ENCODE measurements around the gene PSEN1. TPM values are rescaled to one million over a fixed set of nuclear protein-coding genes. Genes with fewer than 3 reads are reported as not detected.

PSEN1 gene
- total and polyA plus RNA-seq, 5 donors = 12.8 to 32.0 (median 28.5) TPM

DNA sequence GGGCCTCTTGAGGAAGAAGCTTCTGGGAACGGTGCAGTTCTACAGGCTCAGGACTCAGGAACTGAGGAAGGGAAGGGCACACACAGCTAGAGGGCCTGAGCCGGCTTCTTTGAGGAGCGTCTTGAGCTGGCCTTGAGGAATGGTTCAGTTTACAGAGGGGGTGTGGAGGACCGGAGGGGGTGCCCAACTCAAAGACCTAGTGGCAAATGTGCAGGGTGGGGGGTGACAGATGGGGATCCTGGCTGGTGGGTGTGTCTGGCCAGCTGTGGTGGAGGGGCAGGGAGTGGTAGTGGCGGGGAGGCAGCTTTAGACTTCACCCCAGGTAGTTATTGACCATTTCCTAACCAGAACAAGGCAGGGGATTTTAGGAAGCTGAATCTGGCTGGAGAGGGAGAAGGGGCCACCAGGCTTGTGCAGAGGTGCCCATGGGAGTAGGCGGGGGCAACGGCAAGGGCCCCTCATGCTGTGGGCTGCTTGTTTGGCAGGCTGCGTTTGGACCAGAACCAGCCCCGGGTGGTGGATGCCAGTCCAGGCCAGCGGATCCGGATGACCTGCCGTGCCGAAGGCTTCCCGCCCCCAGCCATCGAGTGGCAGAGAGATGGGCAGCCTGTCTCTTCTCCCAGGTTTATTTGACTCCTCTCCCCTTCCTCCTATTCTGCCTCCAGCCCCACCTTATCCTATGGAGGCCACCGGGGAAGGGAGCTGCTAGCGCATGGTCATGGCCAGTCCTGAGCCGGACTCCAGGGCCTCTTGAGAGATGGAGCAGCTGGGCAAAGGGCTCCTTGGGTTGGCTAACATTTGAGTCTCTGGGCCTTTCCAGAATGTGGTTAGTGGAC is 128.8 kb downstream of the PSEN1 start:
- Histone ChIP-seq H3K4me1 (ENCODE audit: control insufficient read depth, insufficient read depth, low read length) (peaks cover 3% of the 10 kb centered on the region), H3K4me3 (ENCODE audit: low read length) (no peak overlapping the region), H3K9me3 (ENCODE audit: control insufficient read depth, low read length) (no peaks in the 10 kb centered on the region), H3K27ac (ENCODE audit: low read length) (no peak overlapping the region), H3K27me3 (ENCODE audit: control insufficient read depth, insufficient read depth) (no peaks in the 10 kb centered on the region)
- ATAC-seq (no peak), DNase-seq (no peak)
- WGBS = 86% methylated on average over 18 of the region's 18 CpGs
- intact Hi-C loops (cut with DNase I) = no loop called here

- 94% methylated on average over 3 of the region's 3 CpGs for WGBS
- Histone ChIP-seq H3K27me3 (ENCODE audit: control insufficient read depth, insufficient read depth) (no peaks in the 10 kb centered on the region), H3K27ac (ENCODE audit: low read length) (no peak overlapping the region), H3K4me1 (ENCODE audit: control insufficient read depth, insufficient read depth, low read length) (peaks cover 3% of the 10 kb centered on the region), H3K4me3 (ENCODE audit: low read length) (no peak overlapping the region), H3K9me3 (ENCODE audit: control insufficient read depth, low read length) (no peaks in the 10 kb centered on the region)
- intact Hi-C loops (cut with DNase I) = no loop called here
- ATAC-seq (no peak), DNase-seq (no peak)
These were observed 129.4 kb downstream of the PSEN1 start for GRCh38 chr14:73265721-73266046.

GRCh38 chr14:73266317-73266716 is 130.0 kb downstream of the PSEN1 start:
- intact Hi-C loops (cut with DNase I) = no loop called here
- ATAC-seq (no peak), DNase-seq (no peak)
- H3K27me3 ChIP-seq (ENCODE audit: control insufficient read depth, insufficient read depth) = no peaks in the 10 kb centered on the region
- H3K27ac ChIP-seq (ENCODE audit: low read length) = no peak overlapping the region
- H3K4me3 ChIP-seq (ENCODE audit: low read length) = no peak overlapping the region
- H3K4me1 ChIP-seq (ENCODE audit: control insufficient read depth, insufficient read depth, low read length) = peaks cover 3% of the 10 kb centered on the region
- WGBS = 76% methylated on average over 7 of the region's 7 CpGs
- H3K9me3 ChIP-seq (ENCODE audit: control insufficient read depth, low read length) = no peaks in the 10 kb centered on the region

GRCh38 chr14:73267474-73267873 is 131.2 kb downstream of the PSEN1 start:
- Histone ChIP-seq H3K4me3 (ENCODE audit: low read length) (no peak overlapping the region), H3K9me3 (ENCODE audit: control insufficient read depth, low read length) (no peaks in the 10 kb centered on the region), H3K27me3 (ENCODE audit: control insufficient read depth, insufficient read depth) (no peaks in the 10 kb centered on the region), H3K4me1 (ENCODE audit: control insufficient read depth, insufficient read depth, low read length) (peaks cover 3% of the 10 kb centered on the region), H3K27ac (ENCODE audit: low read length) (no peak overlapping the region)
- intact Hi-C loops (cut with DNase I) = no loop called here
- 96% methylated on average over 6 of the region's 6 CpGs for WGBS
- DNase-seq (no peak), ATAC-seq (no peak)

GRCh38 chr14:73269729-73270531 is 133.6 kb downstream of the PSEN1 start:
- no peaks in the 10 kb centered on the region for H3K9me3 ChIP-seq (ENCODE audit: control insufficient read depth, low read length)
- 5% methylated on average over 48 of the region's 48 CpGs for WGBS

GRCh38 chr14:73272393-73272792 is 136.1 kb downstream of the PSEN1 start:
- ATAC-seq (no peak), DNase-seq (no peak)
- Histone ChIP-seq H3K27ac (ENCODE audit: low read length) (no peak overlapping the region), H3K9me3 (ENCODE audit: control insufficient read depth, low read length) (no peaks in the 10 kb centered on the region), H3K4me1 (ENCODE audit: control insufficient read depth, insufficient read depth, low read length) (peaks cover 3% of the 10 kb centered on the region), H3K27me3 (ENCODE audit: control insufficient read depth, insufficient read depth) (no peaks in the 10 kb centered on the region), H3K4me3 (ENCODE audit: low read length) (no peak overlapping the region)
- intact Hi-C loops (cut with DNase I) = loop anchor here in 1 of 4 donors (10.0 kb wide), 1 partner anchor 98 kb away; no protein-coding TSS in a partner anchor
- WGBS = 72% methylated on average over 6 of the region's 6 CpGs

More at GRCh38 chr14:73269729-73270531, 133.6 kb downstream of the PSEN1 start:
- H3K27me3 ChIP-seq (ENCODE audit: control insufficient read depth, insufficient read depth) = no peaks in the 10 kb centered on the region
- DNase-seq = peak; percentile 67 to 87 (median 84)
- no peak overlapping the region for H3K27ac ChIP-seq (ENCODE audit: low read length)
- intact Hi-C loops (cut with DNase I) = loop anchor here in 1 of 4 donors (10.0 kb wide), 1 partner anchor 95 kb away; no protein-coding TSS in a partner anchor
- H3K4me1 ChIP-seq (ENCODE audit: control insufficient read depth, insufficient read depth, low read length) = peaks cover 3% of the 10 kb centered on the region
- H3K4me3 ChIP-seq (ENCODE audit: low read length) = peak overlapping the region; percentile 30
- peak; percentile 80 to 82 for ATAC-seq

Other genes with a start within 250 kb of the PSEN1 start
- 10 to 100 TPM; 23.5 to 33.0 (median 26.4) TPM for gene DPF3, start 242.4 kb upstream of the PSEN1 start, total RNA-seq
- 16.5 TPM for gene DPF3, start 242.4 kb upstream of the PSEN1 start, polyA plus RNA-seq
- gene DCAF4, start 210.0 kb upstream of the PSEN1 start, total RNA-seq = 1 to 10 TPM; 6.7 to 7.4 (median 7.0) TPM
- 2.9 TPM for gene DCAF4, start 210.0 kb upstream of the PSEN1 start, polyA plus RNA-seq
- 10 to 100 TPM in 3 of 4 donors, 1 to 10 TPM in 1; 9.9 to 13.8 (median 13.3) TPM for gene ZFYVE1, start 109.4 kb upstream of the PSEN1 start, total RNA-seq
- gene ZFYVE1, start 109.4 kb upstream of the PSEN1 start, polyA plus RNA-seq = 5.6 TPM
- 10 to 100 TPM; 37.6 to 43.6 (median 39.6) TPM for gene RBM25, start 78.0 kb upstream of the PSEN1 start, total RNA-seq
- gene RBM25, start 78.0 kb upstream of the PSEN1 start, polyA plus RNA-seq = 25.8 TPM
- gene PAPLN, start 101.0 kb downstream of the PSEN1 start, total RNA-seq = 10 to 100 TPM in 1 of 4 donors, 1 to 10 TPM in 3; 2.9 to 13.5 (median 7.3) TPM
- 6.0 TPM for gene PAPLN, start 101.0 kb downstream of the PSEN1 start, polyA plus RNA-seq

Measured in right cardiac atrium (tissue), 5 donors.